Gastroesophageal sphincter (tissue), 4 donors: ENCODE results near the gene PADI2. TPM values are rescaled to one million over a fixed set of nuclear protein-coding genes. Genes with fewer than 3 reads are reported as not detected.

ENCODE experiments used
- ATAC-seq: fragments of 150-250 bp; one replicate; pipeline ENCODE4 v1.9.1; 2016; ENCODE audit warnings: mild to moderate bottlenecking, moderate library complexity
- H3K27ac ChIP-seq, 4 donors: fragments of 200-600 bp; sonication (generic) in 3 of 4; 1 replicate in 3 of 4; 2 replicates in 1 of 4; pipeline ENCODE4 v1.5.1; 2016 to 2019
- H3K27me3 ChIP-seq: fragments of 200-600 bp; sonication (generic); one replicate; pipeline ENCODE4 v1.5.1; 2019
- H3K36me3 ChIP-seq, 2 donors: fragments of 200-600 bp; sonication (generic); one replicate each; pipeline ENCODE4 v1.5.1; 2019; ENCODE audit warnings: control low read depth in 1 of 2
- H3K4me1 ChIP-seq, 3 donors: fragments of 200-600 bp; sonication (generic); 1 replicate in 2 of 3; 2 replicates in 1 of 3; pipeline ENCODE4 v1.5.1; 2016 to 2019; ENCODE audit warnings: control low read depth in 2 of 3
- H3K4me3 ChIP-seq, 2 donors: fragments of 200-600 bp; sonication (generic); one replicate each; pipeline ENCODE4 v1.5.1; 2019; ENCODE audit warnings: mild to moderate bottlenecking in 1 of 2, moderate library complexity in 1 of 2
- H3K9me3 ChIP-seq, 3 donors: fragments of 200-600 bp; sonication (generic); one replicate each; pipeline ENCODE4 v1.5.1; 2017 to 2019; ENCODE audit warnings: control low read depth in 2 of 3
- EP300 ChIP-seq: sonication (generic); formaldehyde crosslinking; IDR thresholded peaks from one replicate; pipeline ENCODE4 v1.6.1; 2017; ENCODE audit warnings: antibody characterized with exemption, mild to moderate bottlenecking
- POLR2A ChIP-seq, 2 donors: fragments of 450-650 bp; IDR thresholded peaks; one replicate each; pipeline ENCODE4 v1.6.1; 2017; ENCODE audit warnings: antibody characterized with exemption in 2 of 2, mild to moderate bottlenecking in 2 of 2, moderate library complexity in 1 of 2
- POLR2AphosphoS5 ChIP-seq: sonication (generic); formaldehyde crosslinking; IDR thresholded peaks from one replicate; pipeline ENCODE4 v1.6.1; 2017; ENCODE audit warnings: antibody characterized with exemption
- WGBS, 2 donors: methylation state at CpG; one replicate each; pipeline ENCODE4 v1.1.5; 2018; ENCODE audit warnings: low coverage in 1 of 2; 5-methylcytosine and 5-hydroxymethylcytosine counted together
- total RNA-seq, 4 donors: library from RNA; depleted of rRNA; stranded (reverse); fragments of >200 nt; gene quantifications; one replicate each; pipeline ENCODE4 v1.1.0, GENCODE V29; 2016
- TF ChIP-seq, protein P1 (sequence below), 4 experiments: fragments of 200-600 bp in 2 of 4; fragments of 450-650 bp in 2 of 4; sonication (generic) in 1 of 4; IDR thresholded peaks; one replicate each; pipeline ENCODE4 v1.5.1; 2017 to 2019; ENCODE audit warnings: antibody characterized with exemption in 4 of 4, mild to moderate bottlenecking in 2 of 4, moderate library complexity in 2 of 4

The PADI2 gene
- total RNA-seq, 4 donors from 2014 or later = 0.12 to 1.9 (median 0.58) TPM

GRCh38 chr1:17046334-17046657 is 73.0 kb downstream of the PADI2 start:
- Histone ChIP-seq H3K9me3 (no peaks in the 10 kb centered on the region), H3K27me3 (no peaks in the 10 kb centered on the region), H3K4me1 (peaks cover 0 to 55% (median 0%) of the 10 kb centered on the region in 3 donors), H3K4me3 (no peak overlapping the region), H3K27ac (peak overlapping the region in 2 of 4 donors; percentile 38 to 47), H3K36me3 (peaks cover 4 to 70% of the 10 kb centered on the region in 2 donors)
- 43 to 54% methylated on average over 3 of the region's 3 CpGs for WGBS, 2 donors
- ATAC-seq = no peak
- no peak for TF ChIP-seq POLR2A (IDR thresholded peaks at IDR 0.05)
- no peak for TF ChIP-seq EP300
- TF ChIP-seq, protein P1, sequence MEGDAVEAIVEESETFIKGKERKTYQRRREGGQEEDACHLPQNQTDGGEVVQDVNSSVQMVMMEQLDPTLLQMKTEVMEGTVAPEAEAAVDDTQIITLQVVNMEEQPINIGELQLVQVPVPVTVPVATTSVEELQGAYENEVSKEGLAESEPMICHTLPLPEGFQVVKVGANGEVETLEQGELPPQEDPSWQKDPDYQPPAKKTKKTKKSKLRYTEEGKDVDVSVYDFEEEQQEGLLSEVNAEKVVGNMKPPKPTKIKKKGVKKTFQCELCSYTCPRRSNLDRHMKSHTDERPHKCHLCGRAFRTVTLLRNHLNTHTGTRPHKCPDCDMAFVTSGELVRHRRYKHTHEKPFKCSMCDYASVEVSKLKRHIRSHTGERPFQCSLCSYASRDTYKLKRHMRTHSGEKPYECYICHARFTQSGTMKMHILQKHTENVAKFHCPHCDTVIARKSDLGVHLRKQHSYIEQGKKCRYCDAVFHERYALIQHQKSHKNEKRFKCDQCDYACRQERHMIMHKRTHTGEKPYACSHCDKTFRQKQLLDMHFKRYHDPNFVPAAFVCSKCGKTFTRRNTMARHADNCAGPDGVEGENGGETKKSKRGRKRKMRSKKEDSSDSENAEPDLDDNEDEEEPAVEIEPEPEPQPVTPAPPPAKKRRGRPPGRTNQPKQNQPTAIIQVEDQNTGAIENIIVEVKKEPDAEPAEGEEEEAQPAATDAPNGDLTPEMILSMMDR (IDR thresholded peaks at IDR 0.05) = no peak
- TF ChIP-seq POLR2AphosphoS5 = no peak

DNA sequence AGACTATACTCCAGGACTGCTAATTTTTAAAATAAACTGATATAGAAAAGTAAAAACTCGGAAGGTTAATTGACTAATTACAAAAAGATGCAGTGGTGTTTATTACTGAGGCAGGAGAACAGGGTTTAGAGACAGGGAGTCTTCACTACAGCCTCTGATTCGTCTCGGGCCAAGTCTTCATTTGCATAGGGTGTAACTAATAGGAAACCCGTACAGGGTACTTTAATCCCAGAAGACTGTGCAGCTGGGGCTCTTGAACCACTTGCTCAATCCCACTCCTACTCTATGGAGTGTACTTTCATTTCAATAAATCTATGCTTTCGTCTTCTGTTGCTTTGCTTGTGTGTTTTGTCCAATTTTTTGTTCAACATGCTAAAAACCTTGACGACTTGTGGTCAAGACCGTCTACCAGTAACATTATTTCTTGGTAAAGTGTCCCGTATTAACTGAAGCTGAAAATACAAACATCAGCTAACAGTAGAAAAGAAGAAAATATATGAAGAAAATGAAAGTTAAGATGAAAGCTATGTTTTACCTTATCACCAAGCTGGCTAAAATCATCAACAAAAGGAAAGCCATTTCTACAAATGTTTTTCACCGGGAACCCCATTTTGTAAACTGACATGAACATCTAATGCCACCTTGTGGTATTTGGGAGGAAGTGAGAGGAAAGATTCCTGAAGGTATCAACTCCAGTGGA is 73.5 kb downstream of the PADI2 start:
- peaks cover 0 to 50% (median 0%) of the 10 kb centered on the region in 3 donors for H3K4me1 ChIP-seq
- H3K36me3 ChIP-seq = peaks cover 4 to 70% of the 10 kb centered on the region in 2 donors

GRCh38 chr1:17045150-17045549 is 74.1 kb downstream of the PADI2 start:
- Histone ChIP-seq H3K9me3 (no peaks in the 10 kb centered on the region), H3K27ac (peak overlapping the region in 2 of 4 donors; percentile 38 to 47), H3K27me3 (no peaks in the 10 kb centered on the region), H3K36me3 (peaks cover 4 to 70% of the 10 kb centered on the region in 2 donors), H3K4me1 (peaks cover 0 to 45% (median 0%) of the 10 kb centered on the region in 3 donors), H3K4me3 (no peak overlapping the region)
- 42 to 48% methylated on average over 4 to 5 of the region's 5 CpGs for WGBS, 2 donors
- no peak for TF ChIP-seq EP300
- TF ChIP-seq, protein P1 (IDR thresholded peaks at IDR 0.05) = no peak
- peak; percentile 63 for ATAC-seq

More for the DNA sequence above, 73.5 kb downstream of the PADI2 start:
- 13 to 19% methylated on average over 7 to 9 of the region's 9 CpGs for WGBS, 2 donors
- no peak for TF ChIP-seq POLR2AphosphoS5
- TF ChIP-seq, protein P1 (IDR thresholded peaks at IDR 0.05) = peak in 3 of 4 experiments; percentile 75 to 83 (median 79)
- peak overlapping the region in 1 of 2 donors; percentile 24 for H3K4me3 ChIP-seq
- no peaks in the 10 kb centered on the region for H3K9me3 ChIP-seq
- peak; percentile 53 for ATAC-seq
- H3K27ac ChIP-seq = peak overlapping the region in 3 of 4 donors; percentile 24 to 47 (median 38)
- H3K27me3 ChIP-seq = no peaks in the 10 kb centered on the region

DNA sequence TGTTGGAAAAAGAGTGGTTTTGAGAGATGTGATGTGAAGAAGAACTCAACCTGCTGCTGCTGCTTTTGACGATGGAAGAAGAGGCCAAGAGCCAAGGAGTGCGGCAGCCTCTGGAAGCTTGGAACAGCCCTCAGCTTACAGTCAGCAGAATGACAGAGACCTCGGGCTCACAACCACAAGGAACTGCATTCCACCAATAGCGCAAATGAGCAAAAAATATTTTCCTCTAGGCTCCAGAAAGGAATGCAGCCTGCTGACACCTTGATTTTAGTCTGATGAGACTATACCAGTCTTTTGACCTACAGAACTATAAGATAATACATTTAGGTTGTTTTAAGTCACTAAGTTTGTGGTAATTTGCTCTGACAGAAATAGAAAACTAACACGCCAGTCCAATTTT is 75.6 kb downstream of the PADI2 start:
- 71 to 81% methylated on average over 3 to 5 of the region's 5 CpGs for WGBS, 2 donors
- H3K4me3 ChIP-seq = no peak overlapping the region
- peaks cover 0 to 38% (median 0%) of the 10 kb centered on the region in 3 donors for H3K4me1 ChIP-seq
- no peak for ATAC-seq
- peaks cover 4 to 69% of the 10 kb centered on the region in 2 donors for H3K36me3 ChIP-seq
- no peaks in the 10 kb centered on the region for H3K9me3 ChIP-seq
- TF ChIP-seq EP300 = no peak
- no peaks in the 10 kb centered on the region for H3K27me3 ChIP-seq
- H3K27ac ChIP-seq = no peak overlapping the region

- Histone ChIP-seq H3K27me3 (no peaks in the 10 kb centered on the region), H3K4me3 (no peak overlapping the region), H3K9me3 (no peaks in the 10 kb centered on the region), H3K36me3 (peaks cover 4 to 87% of the 10 kb centered on the region in 2 donors), H3K27ac (no peak overlapping the region), H3K4me1 (peaks cover 0 to 13% (median 0%) of the 10 kb centered on the region in 3 donors)
- TF ChIP-seq, protein P1 (IDR thresholded peaks at IDR 0.05) = no peak
- TF ChIP-seq POLR2A (IDR thresholded peaks at IDR 0.05) (no peak), EP300 (no peak)
- WGBS, 2 donors = 50 to 64% methylated on average over 1 of the region's 1 CpG
- no peak for ATAC-seq
Observed at GRCh38 chr1:17040135-17040534, 79.1 kb downstream of the PADI2 start.
